Right lobe of liver (tissue), 4 donors: Measurements from ENCODE around the gene SALL1.

Experiments
- CTCF ChIP-seq, 4 donors: fragments of 200-600 bp in 3 of 4; fragments of 450-650 bp in 1 of 4; IDR thresholded peaks; one replicate each; pipeline versions ENCODE4 v1.5.1 to v1.8.0; 2016 to 2022; ENCODE audit warnings: antibody characterized with exemption in 4 of 4, mild to moderate bottlenecking in 2 of 4
- POLR2A ChIP-seq: fragments of 450-650 bp; IDR thresholded peaks from one replicate; pipeline ENCODE4 v1.6.1; 2017; ENCODE audit warnings: antibody characterized with exemption, mild to moderate bottlenecking
- donor health status: DM: no; HTN: no; CAD: no.
- donor health status: DM: no; HTN: no; CAD: no.
- donor health status: DM: no; HTN: yes; CAD: no.

DNA sequence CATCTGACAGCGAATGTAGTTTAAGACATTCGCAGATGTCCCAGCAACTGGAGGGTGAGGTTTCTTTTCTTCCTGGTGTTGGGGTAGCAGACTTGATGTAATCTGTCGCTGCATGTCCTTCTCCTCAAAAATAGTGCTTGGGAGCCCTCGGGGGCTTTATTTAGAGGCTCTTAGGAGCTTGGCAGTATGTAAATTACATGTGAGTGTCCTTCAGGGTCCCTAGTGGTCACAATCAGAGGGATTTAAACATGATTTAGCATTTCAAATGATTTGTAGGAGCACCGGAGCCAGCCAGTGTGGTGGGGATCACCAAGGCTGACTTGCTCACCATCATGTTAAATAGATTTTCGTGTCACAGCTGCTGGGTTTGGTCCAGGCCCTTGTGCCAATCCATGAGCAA is 8.8 kb upstream of the SALL1 start:
- TF ChIP-seq CTCF (IDR thresholded peaks at IDR 0.05) (no peak), POLR2A (no peak)
